SK-N-SH (cell line): ENCODE results near the gene ZNF648.

Experiments used
- CHD2 ChIP-seq: fragments of 150-350 bp; IDR thresholded peaks from 2 replicates; pipeline ENCODE4 v1.6.1; 2018; ENCODE audit warnings: low read length; ENCODE audit not compliant: partially characterized antibody
- CTCF ChIP-seq: fragments of 200-600 bp; sonication (generic); IDR thresholded peaks from 2 replicates; pipeline ENCODE4 v1.6.1; 2017; ENCODE audit warnings: antibody characterized with exemption, mild to moderate bottlenecking, moderate library complexity
- EP300 ChIP-seq, 2 experiments: IDR thresholded peaks; 2 replicates each; pipeline versions ENCODE4 v1.4.0 to v1.6.1; 2012; ENCODE audit warnings: borderline replicate concordance in 1 of 2, low read depth in 1 of 2, low read length in 1 of 2
- FOXM1 ChIP-seq: IDR thresholded peaks from 2 replicates; pipeline ENCODE4 v1.4.0; 2012; ENCODE audit warnings: low read depth, mild to moderate bottlenecking
- JUND ChIP-seq: IDR thresholded peaks from 2 replicates; pipeline ENCODE4 v1.4.0; 2012
- MAX ChIP-seq: IDR thresholded peaks from 2 replicates; pipeline ENCODE4 v1.4.0; 2012; ENCODE audit warnings: low read depth
- MEF2A ChIP-seq: IDR thresholded peaks from 2 replicates; pipeline ENCODE4 v1.4.0; 2012; ENCODE audit warnings: low read depth, borderline replicate concordance
- POLR2AphosphoS5 ChIP-seq: IDR thresholded peaks from 2 replicates; pipeline ENCODE4 v1.6.1; 2012; ENCODE audit warnings: low read depth, low read length
- RAD21 ChIP-seq: IDR thresholded peaks from 2 replicates; pipeline ENCODE4 v1.6.1; 2012; ENCODE audit warnings: mild to moderate bottlenecking, low read length
- RFX5 ChIP-seq: IDR thresholded peaks from 2 replicates; pipeline ENCODE4 v1.6.1; 2012; ENCODE audit warnings: mild to moderate bottlenecking, improper control_type of control experiment, low read length
- SMC3 ChIP-seq: IDR thresholded peaks from 2 replicates; pipeline ENCODE4 v1.6.1; 2012; ENCODE audit warnings: low read depth, low read length, improper control_type of control experiment

- no peak for TF ChIP-seq CTCF
- TF ChIP-seq MEF2A: no peak
- TF ChIP-seq FOXM1: no peak
- no peak for TF ChIP-seq SMC3
- no peak for TF ChIP-seq MAX
- TF ChIP-seq RAD21: no peak
- no peak for TF ChIP-seq EP300 (IDR thresholded peaks at IDR 0.05; ENCODE audit: borderline replicate concordance in 1 of 2, low read depth in 1 of 2, low read length in 1 of 2)
- no peak for TF ChIP-seq POLR2AphosphoS5
- TF ChIP-seq CHD2: no peak
- TF ChIP-seq JUND: no peak
- no peak for TF ChIP-seq RFX5
Measured at GRCh38 chr1:182080040-182080439, 18.5 kb upstream of the ZNF648 start.
